HG03196 (cell line): Measurements from ENCODE around the gene CRYGB.
A peak's percentile ranks its signal among the peaks of the same experiment; 100 is the strongest.

Experiments used
- ATAC-seq: cut with Tn5 transposase; IDR thresholded peaks from one replicate; pipeline ENCODE4 v1.9.1; 2021; ENCODE audit not compliant: unreplicated experiment

The CRYGB gene, protein sequence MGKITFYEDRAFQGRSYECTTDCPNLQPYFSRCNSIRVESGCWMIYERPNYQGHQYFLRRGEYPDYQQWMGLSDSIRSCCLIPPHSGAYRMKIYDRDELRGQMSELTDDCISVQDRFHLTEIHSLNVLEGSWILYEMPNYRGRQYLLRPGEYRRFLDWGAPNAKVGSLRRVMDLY

GRCh38 chr2:208146006-208146405 is at the start of gene CRYGB:
Gene CRYGB (minus strand): TSS chr2:208146158. CDS start chr2:208146120, 38 bp downstream.
- no peak for ATAC-seq

- ATAC-seq, result no peak
These were observed 49.6 kb upstream of the CRYGB start for GRCh38 chr2:208195531-208195930.

DNA sequence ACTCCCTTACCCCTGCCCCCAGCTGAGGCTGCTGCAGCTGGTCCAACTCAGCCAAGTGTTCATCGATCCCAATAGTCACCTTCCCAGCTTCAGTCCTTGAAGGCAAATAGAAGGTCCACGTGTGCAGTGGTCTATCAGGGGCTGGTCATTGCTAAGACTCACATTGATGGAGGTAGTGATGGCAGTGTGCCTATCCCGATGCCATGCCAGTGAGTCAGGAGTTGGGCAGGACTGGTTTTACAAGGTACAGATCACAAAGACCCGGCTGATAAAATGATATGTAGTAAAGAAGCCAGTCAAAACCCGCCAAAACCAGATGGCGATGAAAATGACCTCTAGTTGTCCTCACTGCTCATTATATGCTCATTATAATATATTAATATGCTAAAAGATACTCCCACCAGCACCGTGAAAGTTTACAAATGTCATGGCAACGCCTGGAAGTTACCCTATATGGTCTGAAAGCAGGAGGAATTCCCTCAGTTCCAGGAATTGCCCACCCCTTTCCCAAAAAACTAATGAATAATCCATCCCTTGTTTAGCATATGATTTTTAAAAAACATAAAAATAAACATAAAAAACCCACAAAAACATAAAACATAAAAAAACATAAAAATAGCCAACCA is 46.8 kb upstream of the CRYGB start:
- ATAC-seq, result no peak

- no peak for ATAC-seq
These were observed 44.0 kb upstream of the CRYGB start, which contains the start of gene C2orf80 for GRCh38 chr2:208189810-208190503. Gene C2orf80 (minus strand): TSS chr2:208190030. CDS start chr2:208186986, 3,044 bp downstream.

GRCh38 chr2:208189069-208189809 is 43.3 kb upstream of the CRYGB start:
- no peak for ATAC-seq

- ATAC-seq, result no peak
These were observed 40.9 kb upstream of the CRYGB start for GRCh38 chr2:208186893-208187292.

- no peak for ATAC-seq
These were observed 40.5 kb upstream of the CRYGB start for GRCh38 chr2:208186465-208186864.

- no peak for ATAC-seq
These were observed 38.2 kb upstream of the CRYGB start for GRCh38 chr2:208183972-208184705.

DNA sequence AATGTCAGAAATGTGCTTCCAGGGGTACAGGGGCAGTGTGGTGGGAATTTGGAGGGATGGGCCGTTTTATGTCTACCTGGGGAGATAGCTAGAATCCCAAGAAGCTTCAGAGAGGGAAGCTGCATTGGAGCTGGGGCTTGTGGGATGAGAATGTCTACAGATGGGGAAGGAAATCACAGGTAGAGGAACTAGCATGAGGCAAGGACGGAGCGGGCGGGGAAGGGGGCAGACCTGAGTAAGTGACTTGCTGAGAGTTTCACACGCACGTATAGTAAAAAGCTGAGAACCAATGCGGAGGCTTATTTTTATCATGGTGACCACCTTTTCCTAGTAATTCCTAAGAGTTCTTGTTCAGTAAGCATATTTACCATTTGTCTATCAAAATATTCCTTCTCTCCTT is 37.6 kb upstream of the CRYGB start:
- no peak for ATAC-seq

- ATAC-seq, result no peak
These were observed 36.9 kb upstream of the CRYGB start for GRCh38 chr2:208182835-208183234.

DNA sequence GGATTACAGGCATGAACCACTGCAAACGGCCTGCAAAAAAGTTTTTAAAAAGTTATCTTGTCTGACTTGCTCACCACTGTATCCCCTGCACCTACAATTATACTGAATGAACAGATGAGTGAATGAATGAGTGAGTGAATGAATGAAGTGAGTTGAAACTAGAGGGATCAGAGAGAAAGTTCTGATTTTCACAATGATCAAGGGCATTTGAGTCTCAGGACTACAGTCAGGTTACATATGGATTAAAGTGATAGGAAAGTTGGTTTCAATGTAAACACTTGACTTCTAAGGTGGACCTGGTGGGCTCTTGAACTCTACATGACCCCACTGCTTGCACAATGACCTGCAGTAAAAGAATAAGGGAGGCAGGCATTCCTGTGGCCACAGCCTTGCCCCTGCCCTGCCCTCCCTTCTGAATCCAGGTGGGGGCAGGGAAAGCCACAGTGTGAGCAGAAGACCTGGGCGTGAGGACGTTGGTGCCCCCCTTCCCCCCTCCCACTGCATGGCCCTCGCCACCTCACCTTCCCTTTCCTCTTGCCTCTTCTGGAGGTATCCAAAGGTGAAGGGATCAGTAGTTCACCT is 33.2 kb upstream of the CRYGB start:
- no peak for ATAC-seq

DNA sequence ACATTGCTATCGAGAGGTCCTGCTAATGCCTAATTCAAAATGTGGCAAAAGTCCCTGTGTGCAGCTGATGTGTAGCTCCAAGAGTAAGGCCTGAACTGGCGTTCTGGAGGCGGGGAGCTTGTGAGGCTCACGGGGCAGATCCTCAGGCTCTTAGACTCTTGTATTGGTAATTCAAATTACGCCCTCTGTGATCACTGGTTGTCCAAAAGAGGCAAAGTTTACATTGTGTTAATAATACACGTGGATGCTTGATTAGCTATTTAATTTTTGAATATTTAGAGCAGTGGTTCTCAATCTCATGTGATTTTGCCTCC is 29.8 kb upstream of the CRYGB start:
- ATAC-seq, result no peak

- peak; percentile 99 for ATAC-seq
These were observed 29.3 kb upstream of the CRYGB start for GRCh38 chr2:208175069-208175839.

DNA sequence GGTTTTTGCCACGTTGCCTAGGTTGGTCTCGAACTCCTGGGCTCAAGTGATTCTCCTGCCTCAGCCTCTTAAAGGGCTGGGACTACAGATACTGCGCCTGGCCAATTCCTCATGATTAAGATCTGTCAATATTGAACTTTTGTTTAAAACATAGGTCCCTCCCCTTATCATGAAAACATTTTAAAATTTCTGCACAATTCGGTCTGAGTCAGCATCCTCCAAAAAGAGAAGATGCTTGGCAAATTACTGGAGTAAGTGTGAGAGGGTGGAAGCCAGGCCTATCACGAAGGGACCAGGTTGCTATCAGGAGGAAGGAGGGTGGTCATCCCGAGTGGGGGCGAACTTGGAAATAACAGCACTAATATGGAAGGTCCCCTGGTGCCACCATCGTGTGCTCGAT is 28.2 kb upstream of the CRYGB start:
- no peak for ATAC-seq

GRCh38 chr2:208172125-208172524 is 26.2 kb upstream of the CRYGB start:
- no peak for ATAC-seq

- no peak for ATAC-seq
These were observed 19.2 kb upstream of the CRYGB start for GRCh38 chr2:208164951-208165755.

DNA sequence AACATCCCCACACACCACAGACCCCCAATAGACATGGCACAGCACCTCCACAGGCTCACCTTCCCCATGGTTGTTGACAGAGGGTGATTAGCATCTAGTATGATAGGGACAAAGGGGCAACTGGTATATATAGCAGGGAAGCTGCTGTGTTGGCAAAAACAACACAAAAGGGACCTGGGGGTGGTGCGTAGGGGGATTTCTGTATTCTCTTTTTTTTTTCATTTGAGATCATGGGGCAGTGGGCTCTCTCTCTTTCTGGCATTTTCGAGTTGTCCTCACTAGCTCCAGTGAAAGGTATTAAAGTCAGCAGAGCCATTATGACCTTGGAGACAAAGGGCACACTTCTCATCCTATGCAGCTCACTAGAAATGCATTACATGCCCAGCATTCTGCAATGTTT is 17.5 kb upstream of the CRYGB start, which contains the start of gene CRYGA:
Gene CRYGA, minus strand, starts transcription at position 101 of the 400 bp plus-strand sequence. Its CDS starts 33 bp downstream, at position 68.
- ATAC-seq, result no peak

DNA sequence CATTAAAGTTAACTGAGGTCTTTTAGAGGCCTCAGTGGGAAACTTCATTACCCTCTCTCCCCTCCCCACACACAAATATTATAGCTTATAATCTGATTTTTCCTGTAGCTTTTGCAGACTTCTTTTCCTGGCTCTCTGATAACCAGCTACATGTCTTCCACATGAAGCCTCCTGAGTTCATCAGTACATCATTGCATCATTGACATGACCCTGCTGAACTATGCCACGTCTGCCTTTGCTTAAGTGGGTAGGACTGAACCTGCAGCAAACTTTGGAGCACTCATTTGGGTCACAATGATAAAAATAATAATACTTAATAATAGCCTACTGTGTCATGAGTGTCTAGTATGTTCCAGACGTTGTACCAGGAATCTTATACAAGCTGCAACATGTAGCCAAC is 10.5 kb upstream of the CRYGB start:
- ATAC-seq, result no peak

DNA sequence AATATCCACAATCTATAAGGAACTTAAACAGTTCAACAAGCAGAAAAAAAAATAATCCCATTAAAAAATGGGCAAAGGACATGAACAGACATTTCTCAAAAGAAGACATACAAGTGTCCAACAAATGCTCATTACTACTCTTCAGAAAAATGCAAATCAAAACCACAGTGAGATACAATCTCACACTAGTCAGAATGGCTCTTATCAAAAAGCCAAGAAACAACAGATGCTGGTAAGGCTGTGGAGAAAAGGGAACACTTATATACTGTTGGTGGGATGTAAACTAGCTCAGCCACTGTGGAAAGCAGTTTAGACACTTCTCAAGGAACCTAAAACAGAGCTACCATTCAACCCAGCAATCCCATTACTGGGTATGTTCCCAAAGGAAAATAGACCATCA is 7.2 kb upstream of the CRYGB start:
- no peak for ATAC-seq
